CD4-positive, alpha-beta T cell treated with Interleukin-17A for 4 hours (primary cell): Measurements from ENCODE around the gene RBM33.

Experiments
- DNase-seq: peaks from one replicate; pipeline ENCODE4 v3.0.0-alpha.2; 2020; ENCODE audit warnings: mixed read lengths

RBM33 gene

GRCh38 chr7:155699180-155699579 is 54.7 kb downstream of the RBM33 start:
- DNase-seq = no peak

- no peak for DNase-seq
These were observed 56.4 kb downstream of the RBM33 start for GRCh38 chr7:155700847-155701246.

- DNase-seq = no peak
These were observed 57.6 kb downstream of the RBM33 start for GRCh38 chr7:155701972-155702544.

GRCh38 chr7:155702616-155703015 is 58.2 kb downstream of the RBM33 start:
- no peak for DNase-seq

- DNase-seq = no peak
These were observed 61.3 kb downstream of the RBM33 start for GRCh38 chr7:155705623-155706360.

- DNase-seq = no peak
These were observed 61.9 kb downstream of the RBM33 start for GRCh38 chr7:155706376-155706775.

GRCh38 chr7:155709453-155709852 is 65.0 kb downstream of the RBM33 start:
- DNase-seq = no peak

GRCh38 chr7:155710031-155710430 is 65.6 kb downstream of the RBM33 start:
- DNase-seq = no peak

GRCh38 chr7:155710530-155710929 is 66.1 kb downstream of the RBM33 start:
- no peak for DNase-seq

- no peak for DNase-seq
These were observed 66.6 kb downstream of the RBM33 start for GRCh38 chr7:155711081-155711480.

GRCh38 chr7:155713384-155713783 is 68.9 kb downstream of the RBM33 start:
- DNase-seq = no peak

GRCh38 chr7:155714702-155715101 is 70.2 kb downstream of the RBM33 start:
- DNase-seq = no peak

- DNase-seq = no peak
These were observed 70.8 kb downstream of the RBM33 start for GRCh38 chr7:155715111-155715805.

GRCh38 chr7:155717010-155717744 is 72.7 kb downstream of the RBM33 start:
- no peak for DNase-seq

- no peak for DNase-seq
These were observed 76.6 kb downstream of the RBM33 start for GRCh38 chr7:155721056-155721455.

GRCh38 chr7:155722118-155722517 is 77.7 kb downstream of the RBM33 start:
- no peak for DNase-seq

- DNase-seq = no peak
These were observed 78.5 kb downstream of the RBM33 start for GRCh38 chr7:155722936-155723335.

- DNase-seq = no peak
These were observed 80.0 kb downstream of the RBM33 start for GRCh38 chr7:155724327-155725005.

GRCh38 chr7:155725006-155725355 is 80.5 kb downstream of the RBM33 start:
- no peak for DNase-seq

GRCh38 chr7:155727616-155728015 is 83.2 kb downstream of the RBM33 start:
- no peak for DNase-seq

GRCh38 chr7:155728116-155728515 is 83.7 kb downstream of the RBM33 start:
- DNase-seq = no peak

- DNase-seq = no peak
These were observed 85.4 kb downstream of the RBM33 start for GRCh38 chr7:155729847-155730246.

- no peak for DNase-seq
These were observed 86.9 kb downstream of the RBM33 start for GRCh38 chr7:155731380-155731779.
